ENCODE data around the gene INSR.

Gene INSR

GRCh38 chr19:7182489-7182888 lies 111.7 kb downstream of the INSR start:
- Histone ChIP-seq H3K27me3 (ENCODE audit: insufficient read depth, poor library complexity, severe bottlenecking) (no peaks in the 10 kb centered on the region), H3K9me3 (ENCODE audit: severe bottlenecking) (no peaks in the 10 kb centered on the region), H3K4me3 (ENCODE audit: severe bottlenecking) (no peak overlapping the region), H3K36me3 (ENCODE audit: low read depth) (no peaks in the 10 kb centered on the region), H3K4me1 (ENCODE audit: insufficient read depth, poor library complexity, severe bottlenecking) (no peaks in the 10 kb centered on the region), H3K27ac (ENCODE audit: poor library complexity, severe bottlenecking) (no peak overlapping the region)
- ATAC-seq (ENCODE audit: low read depth) (no peak), DNase-seq (ENCODE audit: low spot score) (no peak)
- no peak for TF ChIP-seq CTCF (IDR thresholded peaks at IDR 0.05; ENCODE audit: poor library complexity, severe bottlenecking)

GRCh38 chr19:7179917-7180306 lies 114.3 kb downstream of the INSR start:
- no peak for ATAC-seq (ENCODE audit: low read depth)
- Histone ChIP-seq H3K4me1 (ENCODE audit: insufficient read depth, poor library complexity, severe bottlenecking) (no peaks in the 10 kb centered on the region), H3K9me3 (ENCODE audit: severe bottlenecking) (no peaks in the 10 kb centered on the region), H3K27me3 (ENCODE audit: insufficient read depth, poor library complexity, severe bottlenecking) (no peaks in the 10 kb centered on the region), H3K36me3 (ENCODE audit: low read depth) (no peaks in the 10 kb centered on the region), H3K4me3 (ENCODE audit: severe bottlenecking) (no peak overlapping the region), H3K27ac (ENCODE audit: poor library complexity, severe bottlenecking) (no peak overlapping the region)
- no peak for TF ChIP-seq CTCF (IDR thresholded peaks at IDR 0.05; ENCODE audit: poor library complexity, severe bottlenecking)
- DNase-seq (ENCODE audit: low spot score), result no peak

GRCh38 chr19:7177926-7178325 lies 116.3 kb downstream of the INSR start:
- ATAC-seq (ENCODE audit: low read depth) (no peak), DNase-seq (ENCODE audit: low spot score) (no peak)
- Histone ChIP-seq H3K4me1 (ENCODE audit: insufficient read depth, poor library complexity, severe bottlenecking) (no peaks in the 10 kb centered on the region), H3K36me3 (ENCODE audit: low read depth) (no peaks in the 10 kb centered on the region), H3K4me3 (ENCODE audit: severe bottlenecking) (no peak overlapping the region), H3K27me3 (ENCODE audit: insufficient read depth, poor library complexity, severe bottlenecking) (no peaks in the 10 kb centered on the region), H3K27ac (ENCODE audit: poor library complexity, severe bottlenecking) (no peak overlapping the region), H3K9me3 (ENCODE audit: severe bottlenecking) (no peaks in the 10 kb centered on the region)
- no peak for TF ChIP-seq CTCF (IDR thresholded peaks at IDR 0.05; ENCODE audit: poor library complexity, severe bottlenecking)

GRCh38 chr19:7176792-7177191 lies 117.4 kb downstream of the INSR start:
- no peak overlapping the region for H3K27ac ChIP-seq (ENCODE audit: poor library complexity, severe bottlenecking)
- no peak for TF ChIP-seq CTCF (IDR thresholded peaks at IDR 0.05; ENCODE audit: poor library complexity, severe bottlenecking)
- no peaks in the 10 kb centered on the region for H3K4me1 ChIP-seq (ENCODE audit: insufficient read depth, poor library complexity, severe bottlenecking)
- H3K9me3 ChIP-seq (ENCODE audit: severe bottlenecking), result no peaks in the 10 kb centered on the region
- no peak for DNase-seq (ENCODE audit: low spot score)
- no peaks in the 10 kb centered on the region for H3K36me3 ChIP-seq (ENCODE audit: low read depth)
- ATAC-seq (ENCODE audit: low read depth), result no peak
- no peaks in the 10 kb centered on the region for H3K27me3 ChIP-seq (ENCODE audit: insufficient read depth, poor library complexity, severe bottlenecking)
- H3K4me3 ChIP-seq (ENCODE audit: severe bottlenecking), result no peak overlapping the region

- Histone ChIP-seq H3K4me3 (ENCODE audit: severe bottlenecking) (no peak overlapping the region), H3K4me1 (ENCODE audit: insufficient read depth, poor library complexity, severe bottlenecking) (no peaks in the 10 kb centered on the region), H3K9me3 (ENCODE audit: severe bottlenecking) (no peaks in the 10 kb centered on the region), H3K27me3 (ENCODE audit: insufficient read depth, poor library complexity, severe bottlenecking) (no peaks in the 10 kb centered on the region), H3K36me3 (ENCODE audit: low read depth) (no peaks in the 10 kb centered on the region), H3K27ac (ENCODE audit: poor library complexity, severe bottlenecking) (no peak overlapping the region)
- ATAC-seq (ENCODE audit: low read depth), result no peak
- DNase-seq (ENCODE audit: low spot score), result no peak
- no peak for TF ChIP-seq CTCF (IDR thresholded peaks at IDR 0.05; ENCODE audit: poor library complexity, severe bottlenecking)
These were observed 121.4 kb downstream of the INSR start for GRCh38 chr19:7172794-7173193.
